Lower leg skin (tissue), 3 donors: Measurements from ENCODE around the gene CHD2.

ENCODE experiments used
- POLR2A ChIP-seq, 2 donors: fragments of 450-650 bp; IDR thresholded peaks; one replicate each; pipeline ENCODE4 v1.6.1; 2016 to 2017; ENCODE audit warnings: antibody characterized with exemption in 2 of 2, mild to moderate bottlenecking in 1 of 2, moderate library complexity in 1 of 2
- TF ChIP-seq, protein P1 (sequence below), 3 donors: fragments of 450-650 bp; IDR thresholded peaks; one replicate each; pipeline ENCODE4 v1.5.1; 2016; ENCODE audit warnings: antibody characterized with exemption in 3 of 3, mild to moderate bottlenecking in 3 of 3, moderate library complexity in 2 of 3

- TF ChIP-seq POLR2A (IDR thresholded peaks at IDR 0.05): no peak
- TF ChIP-seq, protein P1, sequence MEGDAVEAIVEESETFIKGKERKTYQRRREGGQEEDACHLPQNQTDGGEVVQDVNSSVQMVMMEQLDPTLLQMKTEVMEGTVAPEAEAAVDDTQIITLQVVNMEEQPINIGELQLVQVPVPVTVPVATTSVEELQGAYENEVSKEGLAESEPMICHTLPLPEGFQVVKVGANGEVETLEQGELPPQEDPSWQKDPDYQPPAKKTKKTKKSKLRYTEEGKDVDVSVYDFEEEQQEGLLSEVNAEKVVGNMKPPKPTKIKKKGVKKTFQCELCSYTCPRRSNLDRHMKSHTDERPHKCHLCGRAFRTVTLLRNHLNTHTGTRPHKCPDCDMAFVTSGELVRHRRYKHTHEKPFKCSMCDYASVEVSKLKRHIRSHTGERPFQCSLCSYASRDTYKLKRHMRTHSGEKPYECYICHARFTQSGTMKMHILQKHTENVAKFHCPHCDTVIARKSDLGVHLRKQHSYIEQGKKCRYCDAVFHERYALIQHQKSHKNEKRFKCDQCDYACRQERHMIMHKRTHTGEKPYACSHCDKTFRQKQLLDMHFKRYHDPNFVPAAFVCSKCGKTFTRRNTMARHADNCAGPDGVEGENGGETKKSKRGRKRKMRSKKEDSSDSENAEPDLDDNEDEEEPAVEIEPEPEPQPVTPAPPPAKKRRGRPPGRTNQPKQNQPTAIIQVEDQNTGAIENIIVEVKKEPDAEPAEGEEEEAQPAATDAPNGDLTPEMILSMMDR (IDR thresholded peaks at IDR 0.05): no peak
These were observed 146.6 kb downstream of the CHD2 start for GRCh38 chr15:93046721-93047120.
